Measurements from ENCODE around the gene WWTR1.

WWTR1 gene

DNA sequence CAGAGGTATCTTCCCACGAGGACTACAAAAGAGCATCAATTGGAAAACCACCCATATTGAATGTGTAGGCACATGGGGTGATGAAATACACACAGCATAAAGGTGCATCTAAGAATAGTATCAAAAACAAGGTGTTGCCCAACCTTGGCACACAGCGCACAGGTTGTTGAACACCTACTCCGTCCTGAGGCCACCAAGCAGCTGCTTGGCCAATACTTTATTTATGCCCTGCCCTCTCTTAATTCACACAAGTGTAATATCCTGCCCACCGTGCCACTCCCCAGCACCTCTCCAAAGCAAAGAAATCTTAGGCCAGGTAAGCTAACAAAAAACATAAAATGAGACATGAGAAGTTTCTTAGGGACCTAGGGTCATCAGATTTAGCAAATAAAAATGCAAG lies 31.2 kb downstream of the WWTR1 start:
- Mint-ChIP-seq H3K36me3 (ENCODE audit: insufficient read depth) (no peaks in the 10 kb centered on the region), H3K27me3 (peaks cover 9 to 22% of the 10 kb centered on the region in 2 donors), H3K4me1 (ENCODE audit: low read depth in 2 of 2) (peaks cover 2 to 4% of the 10 kb centered on the region in 2 donors), H3K27ac (no peak overlapping the region), H3K9me3 (no peaks in the 10 kb centered on the region), H3K4me3 (no peak overlapping the region)
- no peak for DNase-seq
- no peak for ATAC-seq (replicated peaks)

DNA sequence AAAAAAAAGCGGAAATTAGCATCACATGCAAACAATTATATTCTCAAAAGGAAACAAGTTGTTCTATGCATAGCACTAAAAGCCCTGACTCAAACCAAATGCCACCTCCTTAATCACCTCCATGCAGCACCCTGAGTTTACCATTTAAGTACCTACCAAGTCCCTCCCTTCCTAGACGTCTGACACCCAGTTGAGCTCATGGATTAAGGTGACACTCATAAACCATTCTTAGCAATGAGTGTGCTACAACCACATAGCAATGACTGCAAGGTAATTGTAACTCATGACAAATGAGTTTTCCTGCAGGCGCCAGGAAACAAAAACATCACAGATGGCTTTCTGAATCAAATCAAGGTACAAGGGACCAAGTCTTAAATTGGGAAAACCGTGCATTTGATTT lies 32.0 kb downstream of the WWTR1 start:
- no peak overlapping the region for H3K27ac Mint-ChIP-seq
- peaks cover 3 to 7% of the 10 kb centered on the region in 2 donors for H3K4me1 Mint-ChIP-seq (ENCODE audit: low read depth in 2 of 2)
- ATAC-seq (replicated peaks), result no peak
- no peak for DNase-seq
- no peak overlapping the region for H3K4me3 Mint-ChIP-seq
- H3K36me3 Mint-ChIP-seq (ENCODE audit: insufficient read depth), result no peaks in the 10 kb centered on the region
- no peaks in the 10 kb centered on the region for H3K9me3 Mint-ChIP-seq
- peaks cover 9 to 17% of the 10 kb centered on the region in 2 donors for H3K27me3 Mint-ChIP-seq

DNA sequence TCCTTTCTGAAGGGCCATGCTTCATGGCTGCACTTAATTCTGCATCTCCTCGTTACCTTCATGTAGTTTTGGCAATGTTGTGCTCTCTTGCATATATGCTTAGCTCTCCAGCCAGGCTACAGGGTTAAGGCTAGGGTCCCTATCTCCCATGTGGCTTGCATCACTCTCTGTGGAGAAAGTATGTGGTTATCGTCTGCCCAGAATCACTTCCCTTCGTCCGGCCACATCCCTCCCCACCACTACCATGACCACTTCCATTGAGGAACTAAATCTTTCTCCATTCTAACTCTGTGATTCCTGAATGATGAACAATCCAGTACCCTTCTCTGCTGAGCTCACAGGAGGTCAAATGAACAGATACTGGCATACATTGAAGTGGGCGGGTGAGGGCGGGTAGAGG lies 34.0 kb downstream of the WWTR1 start:
- H3K4me1 Mint-ChIP-seq (ENCODE audit: low read depth in 2 of 2), result peaks cover 5 to 7% of the 10 kb centered on the region in 2 donors
- H3K27me3 Mint-ChIP-seq, result peaks cover 9 to 17% of the 10 kb centered on the region in 2 donors
- H3K4me3 Mint-ChIP-seq, result no peak overlapping the region
- H3K9me3 Mint-ChIP-seq, result no peaks in the 10 kb centered on the region
- no peaks in the 10 kb centered on the region for H3K36me3 Mint-ChIP-seq (ENCODE audit: insufficient read depth)
- H3K27ac Mint-ChIP-seq, result no peak overlapping the region
- no peak for DNase-seq
- no peak for ATAC-seq (replicated peaks)

DNA sequence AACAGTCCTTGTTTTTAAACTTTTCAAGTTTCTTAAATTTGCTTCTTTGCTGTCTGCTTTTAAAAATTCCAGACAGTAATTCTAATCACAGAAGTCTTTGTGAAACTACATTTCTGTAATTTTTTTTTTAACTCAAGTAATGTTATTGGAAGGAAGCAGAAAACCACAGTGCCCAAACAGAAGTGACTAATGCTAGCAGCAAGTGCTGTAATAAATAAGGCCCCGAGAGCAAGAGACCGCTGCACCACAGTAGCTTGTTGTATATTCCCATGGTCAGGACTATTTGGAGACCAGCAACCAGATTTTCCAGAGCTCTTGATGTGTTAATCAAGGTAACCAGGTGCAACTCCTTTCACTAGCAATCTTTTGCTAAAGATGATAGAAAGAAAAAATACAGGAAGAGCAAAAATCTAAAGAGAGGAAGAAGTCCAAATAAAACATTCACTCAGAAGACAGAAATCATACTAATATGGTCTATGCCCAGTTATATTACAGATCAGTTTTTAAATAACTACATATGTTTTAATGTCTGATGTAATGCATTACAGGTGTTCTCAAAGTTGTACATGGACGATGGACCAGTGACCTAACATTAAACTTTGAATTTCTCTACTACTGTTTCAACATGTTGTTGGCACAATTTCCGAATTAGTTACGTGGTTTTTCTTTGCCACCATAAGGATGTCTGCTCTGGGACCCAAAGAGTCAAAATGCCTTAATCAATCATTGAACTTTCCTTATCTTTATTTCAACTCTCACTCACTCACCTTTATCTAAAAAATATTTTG lies 36.4 kb downstream of the WWTR1 start:
- Mint-ChIP-seq H3K4me1 (ENCODE audit: low read depth in 2 of 2) (peaks cover 5 to 7% of the 10 kb centered on the region in 2 donors), H3K9me3 (no peaks in the 10 kb centered on the region), H3K4me3 (no peak overlapping the region), H3K27ac (peak overlapping the region in 1 of 2 donors; percentile 59), H3K27me3 (peaks cover 9 to 11% of the 10 kb centered on the region in 2 donors), H3K36me3 (ENCODE audit: insufficient read depth) (no peaks in the 10 kb centered on the region)
- peak; percentile 52 for ATAC-seq (replicated peaks)
- DNase-seq, result no peak

DNA sequence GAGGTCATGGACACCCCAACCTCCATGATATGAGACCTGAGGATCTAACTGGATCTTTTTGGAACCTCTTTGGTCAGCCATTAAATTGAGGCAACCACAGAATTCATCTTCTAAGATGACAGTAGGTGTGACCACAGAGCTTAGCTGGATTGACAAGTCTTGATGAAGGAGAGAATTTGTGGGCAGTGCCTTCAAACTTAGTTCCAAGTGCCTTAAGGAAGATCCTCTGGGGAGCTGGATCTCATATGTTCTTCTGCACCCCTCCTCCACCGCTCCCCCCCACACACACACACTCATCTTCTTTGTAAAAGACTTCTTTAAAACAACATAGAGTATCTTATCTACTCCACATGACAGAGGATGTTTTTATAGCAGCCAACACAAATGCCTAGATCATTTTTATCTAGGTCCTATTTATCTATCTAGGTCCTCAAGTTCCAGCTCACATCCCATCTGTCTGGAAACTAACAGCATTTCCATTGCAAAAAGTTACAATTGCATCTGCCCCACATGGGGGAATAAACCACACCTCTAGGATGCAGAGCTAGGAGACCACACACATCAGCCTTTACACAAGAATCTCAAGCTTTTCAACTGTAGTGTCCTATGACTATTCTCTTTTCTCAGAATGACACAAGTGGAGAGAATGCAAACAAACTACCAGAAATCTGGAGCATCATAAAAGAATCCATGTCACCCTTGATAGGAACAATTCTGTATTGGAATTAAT lies 37.4 kb downstream of the WWTR1 start:
- H3K4me3 Mint-ChIP-seq, result no peak overlapping the region
- DNase-seq, result no peak
- H3K9me3 Mint-ChIP-seq, result no peaks in the 10 kb centered on the region
- H3K4me1 Mint-ChIP-seq (ENCODE audit: low read depth in 2 of 2), result peaks cover 5 to 7% of the 10 kb centered on the region in 2 donors
- no peak for ATAC-seq (replicated peaks)
- no peaks in the 10 kb centered on the region for H3K36me3 Mint-ChIP-seq (ENCODE audit: insufficient read depth)
- H3K27ac Mint-ChIP-seq, result no peak overlapping the region
- peaks cover 8 to 11% of the 10 kb centered on the region in 2 donors for H3K27me3 Mint-ChIP-seq

DNA sequence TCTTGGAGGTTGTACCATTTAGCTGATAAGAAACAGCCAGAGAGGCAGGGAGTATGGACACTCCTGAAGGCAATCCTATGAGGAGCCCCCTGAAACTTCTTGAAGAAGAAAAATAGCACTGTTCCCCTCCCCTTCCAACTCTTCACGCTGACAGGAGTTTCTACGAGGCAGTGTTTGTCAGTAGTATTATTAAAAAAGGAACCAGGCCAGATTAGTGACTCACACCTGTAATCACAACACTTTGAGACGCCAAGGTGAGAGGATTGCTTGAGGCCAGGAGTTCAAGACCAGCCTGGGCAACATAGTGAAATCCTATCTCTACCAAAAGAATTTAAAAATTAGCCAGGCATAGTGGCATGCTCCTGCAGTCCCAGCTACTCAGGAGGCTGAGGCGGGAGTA lies 38.7 kb downstream of the WWTR1 start:
- H3K27ac Mint-ChIP-seq, result no peak overlapping the region
- no peak overlapping the region for H3K4me3 Mint-ChIP-seq
- H3K4me1 Mint-ChIP-seq (ENCODE audit: low read depth in 2 of 2), result peaks cover 5 to 7% of the 10 kb centered on the region in 2 donors
- ATAC-seq (replicated peaks), result no peak
- H3K27me3 Mint-ChIP-seq, result peaks cover 7 to 10% of the 10 kb centered on the region in 2 donors
- no peaks in the 10 kb centered on the region for H3K9me3 Mint-ChIP-seq
- no peaks in the 10 kb centered on the region for H3K36me3 Mint-ChIP-seq (ENCODE audit: insufficient read depth)
- no peak for DNase-seq

DNA sequence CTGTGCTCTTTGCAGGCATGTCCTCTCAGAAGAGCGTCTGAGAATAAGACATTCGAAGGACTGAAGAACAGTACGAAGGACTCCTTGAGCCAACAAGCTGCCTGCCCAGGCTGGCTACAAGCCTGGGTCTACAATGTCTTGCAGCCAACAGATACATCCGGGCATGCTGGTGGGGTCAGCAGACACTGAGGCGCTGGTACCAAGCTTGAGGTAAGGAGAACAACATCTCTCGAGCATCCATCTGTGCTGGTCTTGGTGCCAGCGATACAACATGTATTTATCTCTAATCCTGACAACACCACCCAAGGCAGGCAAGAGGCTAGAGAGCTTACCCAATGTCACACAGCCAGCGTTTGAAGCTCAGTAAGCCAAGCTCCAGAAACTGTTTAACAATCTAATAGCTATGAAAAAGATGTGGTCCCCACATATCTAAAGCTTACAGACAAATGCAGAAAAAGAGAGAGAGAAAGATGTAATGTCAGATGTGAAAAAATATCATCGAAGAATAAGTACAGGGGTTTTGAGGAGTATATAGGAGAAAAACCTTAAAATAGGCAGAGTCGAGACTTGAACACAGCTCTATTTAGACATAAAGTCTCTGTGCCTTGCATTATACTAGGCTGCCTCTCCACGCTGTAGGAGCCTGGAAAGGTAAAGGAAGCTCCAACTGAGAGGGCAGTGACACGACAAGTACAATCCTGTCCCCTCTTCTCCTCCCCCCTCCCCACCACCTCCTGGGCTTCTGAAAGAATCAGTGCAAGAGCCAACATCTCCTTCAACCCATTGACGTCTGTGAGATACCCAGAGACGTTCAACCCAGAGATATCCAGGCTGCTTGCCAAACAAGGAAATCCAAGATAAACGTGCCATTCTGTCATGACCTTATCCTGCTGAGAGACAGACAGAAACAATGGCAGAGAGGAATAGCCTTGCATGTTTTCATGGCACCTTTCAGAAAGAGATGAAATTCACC lies 39.4 kb downstream of the WWTR1 start:
- Mint-ChIP-seq H3K27me3 (peaks cover 7 to 10% of the 10 kb centered on the region in 2 donors), H3K4me3 (no peak overlapping the region), H3K36me3 (ENCODE audit: insufficient read depth) (no peaks in the 10 kb centered on the region), H3K4me1 (ENCODE audit: low read depth in 2 of 2) (peaks cover 3 to 7% of the 10 kb centered on the region in 2 donors), H3K9me3 (no peaks in the 10 kb centered on the region), H3K27ac (no peak overlapping the region)
- ATAC-seq (replicated peaks), result no peak
- no peak for DNase-seq

DNA sequence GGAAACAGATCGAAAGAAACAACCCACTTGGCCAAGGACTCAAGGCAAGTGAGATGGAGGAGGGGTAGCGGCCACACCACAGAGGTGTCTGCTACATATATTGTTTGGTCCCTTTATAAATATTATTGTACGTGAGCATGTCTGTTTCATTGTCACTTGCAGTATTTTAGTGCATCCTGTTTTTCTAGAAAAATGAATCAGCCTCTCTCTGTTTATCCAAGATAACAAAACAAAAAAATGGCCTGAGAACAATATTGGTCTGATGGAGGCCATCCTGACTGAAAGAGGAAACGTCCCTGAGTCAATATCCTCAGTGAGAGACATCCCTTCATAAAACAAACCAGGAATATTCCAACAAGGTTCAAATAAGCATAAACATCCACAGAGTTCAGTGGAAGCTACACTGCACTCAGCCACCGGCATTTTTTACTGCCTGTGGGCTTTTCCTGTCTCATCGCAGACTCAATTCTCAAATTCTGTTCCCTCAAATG lies 42.0 kb downstream of the WWTR1 start:
- Mint-ChIP-seq H3K4me3 (no peak overlapping the region), H3K36me3 (ENCODE audit: insufficient read depth) (no peaks in the 10 kb centered on the region), H3K27me3 (peaks cover 7 to 10% of the 10 kb centered on the region in 2 donors), H3K4me1 (ENCODE audit: low read depth in 2 of 2) (peaks cover 0 to 2% of the 10 kb centered on the region in 2 donors), H3K27ac (no peak overlapping the region), H3K9me3 (no peaks in the 10 kb centered on the region)
- DNase-seq, result no peak
- ATAC-seq (replicated peaks), result no peak

DNA sequence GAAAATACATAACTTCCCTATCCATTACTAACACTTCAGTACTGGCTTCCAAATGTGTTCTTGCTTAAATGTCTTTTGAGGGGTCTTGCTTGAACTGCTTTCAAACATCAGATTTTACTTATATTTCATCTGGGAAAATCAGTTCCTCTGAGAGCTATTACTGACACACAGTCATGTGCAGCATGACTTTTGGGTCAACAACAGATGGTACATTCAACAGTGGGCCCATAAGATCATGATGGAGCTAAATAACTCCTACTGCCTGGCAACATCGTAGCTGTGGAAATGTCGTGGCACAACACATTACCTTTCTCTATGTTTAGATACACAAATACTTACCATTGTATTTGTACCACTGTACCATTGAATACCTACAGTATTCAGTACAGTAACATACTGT lies 43.8 kb downstream of the WWTR1 start:
- H3K27me3 Mint-ChIP-seq, result peaks cover 7 to 10% of the 10 kb centered on the region in 2 donors
- H3K4me1 Mint-ChIP-seq (ENCODE audit: low read depth in 2 of 2), result no peaks in the 10 kb centered on the region
- H3K9me3 Mint-ChIP-seq, result no peaks in the 10 kb centered on the region
- no peak for DNase-seq
- H3K27ac Mint-ChIP-seq, result no peak overlapping the region
- no peaks in the 10 kb centered on the region for H3K36me3 Mint-ChIP-seq (ENCODE audit: insufficient read depth)
- H3K4me3 Mint-ChIP-seq, result no peak overlapping the region
- ATAC-seq (replicated peaks), result no peak

DNA sequence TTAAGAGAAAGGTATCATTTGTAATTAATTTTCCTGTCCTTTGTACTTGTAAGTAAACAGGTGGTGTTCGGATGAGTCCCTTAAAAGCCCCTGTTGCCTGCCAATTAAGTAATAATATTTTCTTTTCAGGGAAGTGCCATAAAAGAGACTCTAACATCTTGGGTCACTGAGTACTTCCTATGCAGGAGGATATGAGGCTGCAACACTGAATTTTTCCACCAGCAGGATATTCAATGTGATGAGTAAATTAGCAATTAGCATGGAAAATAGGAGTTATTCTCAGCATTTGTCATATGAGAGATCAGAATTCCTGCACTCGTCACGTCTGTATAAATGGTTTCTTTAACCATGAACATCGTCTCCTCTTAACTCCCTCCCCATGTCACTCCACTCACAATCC lies 45.4 kb downstream of the WWTR1 start:
- no peaks in the 10 kb centered on the region for H3K36me3 Mint-ChIP-seq (ENCODE audit: insufficient read depth)
- no peak overlapping the region for H3K27ac Mint-ChIP-seq
- DNase-seq (no peak), ATAC-seq (replicated peaks) (no peak)
- H3K4me1 Mint-ChIP-seq (ENCODE audit: low read depth in 2 of 2), result no peaks in the 10 kb centered on the region
- no peaks in the 10 kb centered on the region for H3K9me3 Mint-ChIP-seq
- peaks cover 7 to 10% of the 10 kb centered on the region in 2 donors for H3K27me3 Mint-ChIP-seq
- no peak overlapping the region for H3K4me3 Mint-ChIP-seq

DNA sequence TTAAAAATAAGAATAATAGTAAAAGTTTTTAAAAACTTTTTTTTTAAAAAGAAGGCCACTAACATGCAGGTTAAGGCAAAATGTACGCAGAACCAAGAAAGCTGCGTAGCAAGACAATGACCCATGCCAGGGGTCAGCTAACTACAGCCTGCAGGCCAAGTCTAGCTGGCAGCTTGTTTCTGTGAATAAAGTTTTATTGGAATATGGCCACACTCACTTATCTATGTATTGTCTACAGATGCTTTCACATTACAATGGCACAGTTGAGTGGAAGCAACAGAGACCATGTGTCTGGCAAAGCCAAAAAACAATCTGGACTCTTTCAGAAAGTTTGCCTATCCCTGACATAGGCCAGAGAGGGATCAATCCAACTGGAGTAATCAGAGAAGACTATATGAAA lies 46.7 kb downstream of the WWTR1 start:
- H3K4me1 Mint-ChIP-seq (ENCODE audit: low read depth in 2 of 2), result no peaks in the 10 kb centered on the region
- no peak overlapping the region for H3K4me3 Mint-ChIP-seq
- peaks cover 3 to 5% of the 10 kb centered on the region in 2 donors for H3K27me3 Mint-ChIP-seq
- H3K27ac Mint-ChIP-seq, result no peak overlapping the region
- DNase-seq (no peak), ATAC-seq (replicated peaks) (no peak)
- no peaks in the 10 kb centered on the region for H3K9me3 Mint-ChIP-seq
- H3K36me3 Mint-ChIP-seq (ENCODE audit: insufficient read depth), result no peaks in the 10 kb centered on the region

DNA sequence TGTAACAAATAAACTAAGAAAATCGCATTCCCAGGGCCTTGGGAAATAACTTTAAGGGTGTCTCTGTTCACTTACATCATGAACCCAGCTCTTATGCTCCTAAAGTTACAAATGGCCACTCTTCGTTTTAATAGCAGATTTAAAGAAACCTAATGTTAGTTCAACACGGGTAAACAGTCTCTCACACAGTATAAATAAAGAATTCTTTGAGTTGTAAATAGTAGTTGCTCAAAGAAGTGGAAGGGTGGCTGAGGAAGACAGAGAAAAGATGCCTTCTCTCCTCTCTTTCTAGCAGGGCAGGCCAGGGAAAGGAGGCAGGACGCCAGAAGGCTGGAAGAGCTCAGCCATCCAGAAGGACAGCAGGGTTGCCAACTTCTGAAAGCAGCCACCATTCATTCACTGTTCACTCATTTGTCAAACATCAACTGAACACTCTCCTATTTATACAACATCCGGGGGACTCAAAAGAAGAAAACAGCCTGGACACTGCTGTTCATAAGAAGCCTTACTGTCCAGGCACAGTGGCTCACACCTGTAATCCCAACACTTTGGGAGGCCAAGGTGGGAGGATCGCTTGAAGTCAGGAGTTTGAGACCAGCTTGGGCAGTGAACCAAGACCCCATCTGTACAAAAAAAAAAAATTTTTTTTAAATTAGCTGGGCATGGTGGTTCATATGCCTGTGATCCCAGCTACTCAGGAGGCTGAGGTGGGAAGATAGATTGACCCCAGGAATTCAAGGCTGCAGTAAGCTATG lies 47.3 kb downstream of the WWTR1 start:
- DNase-seq (no peak), ATAC-seq (replicated peaks) (no peak)
- no peak overlapping the region for H3K4me3 Mint-ChIP-seq
- no peak overlapping the region for H3K27ac Mint-ChIP-seq
- no peaks in the 10 kb centered on the region for H3K27me3 Mint-ChIP-seq
- H3K4me1 Mint-ChIP-seq (ENCODE audit: low read depth in 2 of 2), result no peaks in the 10 kb centered on the region
- H3K9me3 Mint-ChIP-seq, result no peaks in the 10 kb centered on the region
- no peaks in the 10 kb centered on the region for H3K36me3 Mint-ChIP-seq (ENCODE audit: insufficient read depth)
